NB4 (cell line): ENCODE data around the gene TRMT1L.
"Not testable (repeated sequence)": the region's sequence is repeated elsewhere in the genome, so short reads cannot be mapped to it uniquely, and the experiment has no call there.

Experiments
- CTCF ChIP-seq: IDR thresholded peaks from one replicate; pipeline ENCODE4 v1.5.1; 2012; ENCODE audit warnings: low read depth, low read length
- POLR2A ChIP-seq: IDR thresholded peaks from 2 replicates; pipeline ENCODE4 v1.6.1; 2011; ENCODE audit warnings: mild to moderate bottlenecking; ENCODE audit not compliant: insufficient read length; ENCODE audit errors: extremely low read depth
- TF ChIP-seq, protein P1 (sequence below): IDR thresholded peaks from 2 replicates; pipeline ENCODE4 v1.6.1; 2011; ENCODE audit warnings: low read depth, low read length

GRCh38 chr1:185198712-185199111, 42.0 kb upstream of the TRMT1L start:
- not testable (repeated sequence) for TF ChIP-seq CTCF, POLR2A
- TF ChIP-seq, protein P1, sequence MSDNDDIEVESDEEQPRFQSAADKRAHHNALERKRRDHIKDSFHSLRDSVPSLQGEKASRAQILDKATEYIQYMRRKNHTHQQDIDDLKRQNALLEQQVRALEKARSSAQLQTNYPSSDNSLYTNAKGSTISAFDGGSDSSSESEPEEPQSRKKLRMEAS: not testable (repeated sequence)
